ENCODE results near the gene THBS2. TPM values are rescaled to one million over a fixed set of nuclear protein-coding genes. Genes with fewer than 3 reads are reported as not detected.

Gene THBS2
- total RNA-seq, 2 donors from 2014 or later: 16.2 to 24.5 TPM

- no peak for TF ChIP-seq CTCF (IDR thresholded peaks at IDR 0.05)
- H3K4me1 ChIP-seq: no peaks in the 10 kb centered on the region
- no peaks in the 10 kb centered on the region for H3K9me3 ChIP-seq
- no peaks in the 10 kb centered on the region for H3K27me3 ChIP-seq
- H3K27ac ChIP-seq: no peak overlapping the region
- no peak for DNase-seq (ENCODE audit: low spot score)
- H3K36me3 ChIP-seq: peaks cover 36% of the 10 kb centered on the region
- no peak overlapping the region for H3K4me3 ChIP-seq
These were observed 18.4 kb downstream of the THBS2 start for GRCh38 chr6:169235286-169235685.

GRCh38 chr6:169234634-169235033 is 19.0 kb downstream of the THBS2 start:
- Histone ChIP-seq H3K9me3 (no peaks in the 10 kb centered on the region), H3K36me3 (peaks cover 36% of the 10 kb centered on the region)
- DNase-seq (ENCODE audit: low spot score): peak; percentile 54

DNA sequence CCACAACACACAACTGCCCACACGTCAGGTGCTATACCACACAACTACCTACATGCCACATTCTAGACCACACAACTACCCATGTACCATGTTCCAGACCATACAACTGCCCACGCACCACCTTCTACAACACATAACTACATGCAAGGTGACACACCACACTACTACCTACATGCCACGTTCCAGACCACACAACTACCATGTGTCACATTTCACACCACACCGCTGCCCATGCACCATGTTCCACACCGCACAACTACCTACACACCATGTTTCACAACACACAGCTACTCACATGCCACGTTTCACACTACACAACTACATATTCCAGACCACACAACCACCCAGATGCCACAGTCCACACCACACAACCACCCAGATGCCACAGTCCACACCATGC is 19.8 kb downstream of the THBS2 start:
- DNase-seq (ENCODE audit: low spot score): peak; percentile 49
- TF ChIP-seq CTCF (IDR thresholded peaks at IDR 0.05): no peak
- Histone ChIP-seq H3K27ac (no peak overlapping the region), H3K36me3 (peaks cover 31% of the 10 kb centered on the region), H3K9me3 (no peaks in the 10 kb centered on the region), H3K27me3 (no peaks in the 10 kb centered on the region), H3K4me1 (no peaks in the 10 kb centered on the region), H3K4me3 (no peak overlapping the region)

More at GRCh38 chr6:169234634-169235033, 19.0 kb downstream of the THBS2 start:
- Histone ChIP-seq H3K4me3 (no peak overlapping the region), H3K4me1 (no peaks in the 10 kb centered on the region), H3K27ac (no peak overlapping the region), H3K27me3 (no peaks in the 10 kb centered on the region)
- TF ChIP-seq CTCF (IDR thresholded peaks at IDR 0.05): no peak

DNA sequence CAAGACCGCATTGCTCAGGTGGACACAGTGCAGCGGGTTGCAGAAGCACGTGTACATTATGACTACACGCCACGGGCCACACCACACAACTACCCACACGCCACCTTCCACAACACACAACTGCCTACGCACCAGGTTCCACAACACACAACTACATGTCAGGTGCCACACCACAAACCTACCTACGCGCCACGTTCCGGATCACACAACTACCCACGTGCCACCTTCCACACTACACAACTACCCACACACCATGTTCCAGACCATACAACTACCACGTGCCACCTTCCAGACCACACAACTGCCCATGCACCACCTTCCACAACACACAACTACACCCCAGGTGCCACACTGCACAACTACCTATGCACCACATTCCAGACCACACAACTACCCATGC is 20.5 kb downstream of the THBS2 start:
- Histone ChIP-seq H3K27ac (no peak overlapping the region), H3K27me3 (no peaks in the 10 kb centered on the region), H3K4me3 (no peak overlapping the region), H3K36me3 (peaks cover 27% of the 10 kb centered on the region), H3K4me1 (no peaks in the 10 kb centered on the region), H3K9me3 (no peaks in the 10 kb centered on the region)
- no peak for TF ChIP-seq CTCF (IDR thresholded peaks at IDR 0.05)
- DNase-seq (ENCODE audit: low spot score): no peak

DNA sequence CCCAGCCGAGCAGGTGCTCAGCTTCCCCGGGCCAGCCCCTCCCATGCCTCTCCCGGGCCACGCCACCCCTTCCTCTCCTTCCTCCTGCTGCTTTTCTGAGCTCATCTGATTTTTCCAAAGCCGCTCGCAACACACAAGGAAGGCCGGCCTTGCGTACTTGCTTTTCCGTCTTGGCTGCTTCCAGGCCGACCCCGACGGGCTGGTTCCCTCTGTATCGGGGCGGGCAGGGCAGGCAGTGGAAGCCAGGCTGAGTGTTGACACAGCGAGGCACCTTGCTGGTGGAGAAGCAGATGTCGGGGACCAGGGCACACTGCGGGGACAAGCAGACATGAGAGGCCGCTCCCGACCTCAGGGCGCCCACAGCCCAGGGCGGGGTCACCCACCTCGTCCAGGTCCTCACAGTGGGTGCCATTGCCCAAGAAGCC is 21.1 kb downstream of the THBS2 start:
- no peak for TF ChIP-seq CTCF (IDR thresholded peaks at IDR 0.05)
- H3K27me3 ChIP-seq: no peaks in the 10 kb centered on the region
- no peak overlapping the region for H3K27ac ChIP-seq

GRCh38 chr6:169231790-169232506 is 21.7 kb downstream of the THBS2 start:
- DNase-seq (ENCODE audit: low spot score): peak; percentile 55
- Histone ChIP-seq H3K27ac (peak overlapping the region in 1 of 2 donors; percentile 13), H3K4me1 (no peaks in the 10 kb centered on the region), H3K9me3 (no peaks in the 10 kb centered on the region), H3K36me3 (peaks cover 27% of the 10 kb centered on the region), H3K27me3 (no peaks in the 10 kb centered on the region), H3K4me3 (no peak overlapping the region)
- TF ChIP-seq CTCF (IDR thresholded peaks at IDR 0.05): no peak

More for the DNA sequence above, 21.1 kb downstream of the THBS2 start:
- Histone ChIP-seq H3K4me1 (no peaks in the 10 kb centered on the region), H3K36me3 (peaks cover 27% of the 10 kb centered on the region), H3K4me3 (no peak overlapping the region), H3K9me3 (no peaks in the 10 kb centered on the region)
- no peak for DNase-seq (ENCODE audit: low spot score)
